Measurements from ENCODE around the gene TSNAX. TPM values are rescaled to one million over a fixed set of nuclear protein-coding genes. Genes with fewer than 3 reads are reported as not detected.

The TSNAX gene
- total and polyA plus RNA-seq, 7 experiments from 2014 or later: 33.7 to 97.1 (median 45.7) TPM

DNA sequence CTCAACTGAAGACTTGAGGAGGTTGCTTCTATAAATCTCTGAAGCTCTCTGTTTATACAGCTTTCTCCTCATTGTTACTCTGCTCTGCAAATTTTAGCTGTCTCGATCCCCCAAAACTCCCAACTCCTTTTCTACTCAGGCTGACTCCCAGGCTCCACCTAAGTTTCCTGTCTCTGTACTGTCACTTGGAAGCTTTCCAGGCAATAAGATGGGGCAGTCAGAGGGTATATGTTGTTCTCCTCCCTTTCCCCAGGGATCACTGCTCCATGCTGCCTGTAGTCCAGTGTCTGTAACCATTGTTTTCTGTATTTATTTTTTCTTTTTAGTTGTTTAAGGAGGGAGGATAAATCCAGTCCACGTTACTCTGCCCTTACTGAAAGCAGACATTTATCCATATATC is 13.4 kb downstream of the TSNAX start:
- no peaks in the 10 kb centered on the region for H3K4me1 ChIP-seq (ENCODE audit: control insufficient read depth in 2 of 2, insufficient read depth in 2 of 2, low read length in 2 of 2)
- H3K4me1 Mint-ChIP-seq: peaks cover 6 to 42% (median 22%) of the 10 kb centered on the region in 7 donors
- H3K27me3 Mint-ChIP-seq: no peaks in the 10 kb centered on the region
- peaks cover 5 to 39% (median 9%) of the 10 kb centered on the region in 3 experiments for H3K36me3 ChIP-seq (ENCODE audit: control insufficient read depth in 2 of 3, insufficient read depth in 3 of 3, low read length in 3 of 3)
- ChIA-PET POLR2A (no interaction called here), CTCF (no interaction called here)
- no peaks in the 10 kb centered on the region for H3K9me3 ChIP-seq (ENCODE audit: control insufficient read depth in 2 of 3, low read length in 3 of 3)
- peaks cover 12 to 68% (median 46%) of the 10 kb centered on the region in 5 donors for H3K36me3 Mint-ChIP-seq
- no peak overlapping the region for H3K4me3 Mint-ChIP-seq
- no peak overlapping the region for H3K27ac Mint-ChIP-seq
- no peak overlapping the region for H3K27ac ChIP-seq (ENCODE audit: low read depth, low read length)
- DNase-seq: no peak
- H3K27me3 ChIP-seq (ENCODE audit: control insufficient read depth in 2 of 2, insufficient read depth in 2 of 2, low read length in 2 of 2): no peaks in the 10 kb centered on the region
- H3K4me3 ChIP-seq (ENCODE audit: low read length): no peak overlapping the region
- intact Hi-C loops (cut with micrococcal nuclease): no loop called here
- H3K9me3 Mint-ChIP-seq: peaks cover 0 to 12% (median 2%) of the 10 kb centered on the region in 11 donors
- no peak for ATAC-seq

DNA sequence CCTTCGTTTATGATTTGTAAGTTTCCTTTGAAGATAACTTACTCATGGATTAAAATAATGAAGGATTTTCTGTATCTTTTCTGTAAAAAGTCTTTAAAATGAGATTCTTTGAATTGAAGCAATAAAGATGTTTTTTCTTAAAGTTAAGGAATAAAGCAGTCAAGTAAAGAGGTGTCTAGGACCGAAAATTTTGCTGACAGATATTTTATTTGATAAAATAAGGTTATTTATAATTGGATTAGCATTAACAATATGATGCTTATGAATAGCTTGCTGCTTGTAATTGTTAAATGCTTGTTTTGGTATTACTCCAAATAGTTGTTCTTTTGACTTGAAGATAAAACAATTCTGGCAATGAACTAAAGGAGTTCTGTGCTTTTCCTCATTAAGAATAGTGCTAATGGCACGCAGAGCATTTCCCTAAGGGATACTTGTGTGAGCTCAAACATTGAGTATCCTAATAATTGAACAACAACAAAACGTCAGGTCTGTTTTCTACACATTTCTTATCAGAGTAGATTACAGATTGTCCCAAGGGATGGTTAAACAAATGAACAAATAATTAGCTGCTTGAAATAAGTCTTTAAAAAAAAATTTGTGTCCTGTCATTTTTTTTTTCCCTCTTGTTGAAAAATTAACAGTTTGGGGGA is 16.6 kb downstream of the TSNAX start:
- CTCF ChIA-PET: no interaction called here
- Mint-ChIP-seq H3K9me3 (peaks cover 0 to 12% (median 2%) of the 10 kb centered on the region in 11 donors), H3K27me3 (no peaks in the 10 kb centered on the region), H3K36me3 (peaks cover 12 to 60% (median 41%) of the 10 kb centered on the region in 5 donors), H3K4me3 (no peak overlapping the region), H3K27ac (no peak overlapping the region), H3K4me1 (peaks cover 9 to 55% (median 39%) of the 10 kb centered on the region in 7 donors)
- Histone ChIP-seq H3K27me3 (ENCODE audit: control insufficient read depth in 2 of 2, insufficient read depth in 2 of 2, low read length in 2 of 2) (no peaks in the 10 kb centered on the region), H3K4me3 (ENCODE audit: low read length) (no peak overlapping the region), H3K4me1 (ENCODE audit: control insufficient read depth in 2 of 2, insufficient read depth in 2 of 2, low read length in 2 of 2) (no peaks in the 10 kb centered on the region), H3K36me3 (ENCODE audit: control insufficient read depth in 2 of 3, insufficient read depth in 3 of 3, low read length in 3 of 3) (peaks cover 0 to 35% (median 4%) of the 10 kb centered on the region in 3 experiments), H3K9me3 (ENCODE audit: control insufficient read depth in 2 of 3, low read length in 3 of 3) (no peaks in the 10 kb centered on the region), H3K27ac (ENCODE audit: low read depth, low read length) (no peak overlapping the region)
- intact Hi-C loops (cut with micrococcal nuclease): no loop called here
- DNase-seq (no peak), ATAC-seq (no peak)
- POLR2A ChIA-PET: interaction anchor here (0.7 kb wide), 1 partner anchor 12 kb away, joined by 3 read pairs; no protein-coding TSS in a partner anchor

DNA sequence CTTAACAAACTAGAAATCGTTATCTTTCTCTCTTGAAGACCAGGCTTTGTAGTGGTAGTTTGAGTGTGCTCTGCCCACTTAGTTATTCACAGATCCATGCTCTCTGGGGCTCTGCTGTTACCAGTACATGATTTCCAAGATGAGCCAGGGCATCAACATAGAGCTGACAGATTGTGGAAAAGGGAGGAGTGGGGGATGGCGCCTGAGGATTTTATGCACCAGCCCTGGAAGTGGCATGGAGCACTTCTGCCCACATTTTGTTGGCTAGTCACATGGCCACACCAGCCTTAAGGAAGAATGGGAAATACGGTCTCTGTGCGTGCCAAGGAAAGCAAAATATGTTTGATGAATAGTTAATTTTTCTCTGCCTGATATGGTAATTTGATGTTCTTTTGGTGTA is 18.2 kb downstream of the TSNAX start:
- ChIA-PET POLR2A (no interaction called here), CTCF (no interaction called here)
- DNase-seq: no peak
- no peak for ATAC-seq
- Histone ChIP-seq H3K27me3 (ENCODE audit: control insufficient read depth in 2 of 2, insufficient read depth in 2 of 2, low read length in 2 of 2) (no peaks in the 10 kb centered on the region), H3K4me1 (ENCODE audit: control insufficient read depth in 2 of 2, insufficient read depth in 2 of 2, low read length in 2 of 2) (no peaks in the 10 kb centered on the region), H3K36me3 (ENCODE audit: control insufficient read depth in 2 of 3, insufficient read depth in 3 of 3, low read length in 3 of 3) (peaks cover 0 to 35% (median 4%) of the 10 kb centered on the region in 3 experiments), H3K9me3 (ENCODE audit: control insufficient read depth in 2 of 3, low read length in 3 of 3) (no peaks in the 10 kb centered on the region), H3K4me3 (ENCODE audit: low read length) (no peak overlapping the region), H3K27ac (ENCODE audit: low read depth, low read length) (no peak overlapping the region)
- Mint-ChIP-seq H3K27me3 (no peaks in the 10 kb centered on the region), H3K4me3 (no peak overlapping the region), H3K9me3 (no peaks in the 10 kb centered on the region), H3K4me1 (peaks cover 10 to 52% (median 32%) of the 10 kb centered on the region in 7 donors), H3K27ac (no peak overlapping the region), H3K36me3 (peaks cover 7 to 44% (median 25%) of the 10 kb centered on the region in 5 donors)
- intact Hi-C loops (cut with micrococcal nuclease): no loop called here

DNA sequence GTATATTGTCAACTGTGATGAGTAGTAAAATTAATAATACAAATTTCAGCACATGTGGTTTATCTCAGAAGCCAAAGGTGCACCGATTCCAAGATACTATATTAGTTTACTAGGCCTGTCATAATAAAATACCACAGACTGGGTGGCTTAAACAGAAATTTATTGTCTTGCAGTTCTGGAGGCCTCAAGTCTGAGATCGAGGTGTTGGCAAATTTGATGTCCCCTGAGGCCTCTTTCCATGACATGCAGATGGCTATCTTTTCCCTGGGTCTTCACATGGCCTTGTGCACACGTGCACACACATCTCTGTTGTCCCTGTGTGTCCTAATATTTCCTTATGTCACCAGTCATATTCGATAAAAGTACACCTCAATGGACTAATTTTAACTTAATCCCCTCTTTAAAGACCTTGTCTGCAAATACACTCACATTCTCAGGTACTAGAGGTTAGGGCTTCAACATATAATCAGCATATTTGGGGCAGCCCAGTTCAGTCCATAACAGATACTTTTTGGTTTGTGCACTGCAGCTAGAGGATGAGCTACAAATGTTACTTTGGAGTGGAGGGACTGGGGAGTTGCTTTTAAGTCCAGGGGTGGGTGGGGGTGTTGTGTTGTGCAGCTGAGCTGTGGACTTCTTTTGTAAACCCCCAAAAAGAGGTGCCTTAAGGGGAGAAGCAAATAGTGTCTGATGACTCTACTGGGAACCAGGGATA is 21.4 kb downstream of the TSNAX start:
- DNase-seq (no peak), ATAC-seq (no peak)
- ChIA-PET POLR2A (no interaction called here), CTCF (interaction anchor here (0.6 kb wide), 1 partner anchor 191 kb away, joined by 5 read pairs; no protein-coding TSS in a partner anchor)
- no peaks in the 10 kb centered on the region for H3K9me3 Mint-ChIP-seq
- H3K36me3 Mint-ChIP-seq: peaks cover 0 to 35% (median 15%) of the 10 kb centered on the region in 5 donors
- H3K9me3 ChIP-seq (ENCODE audit: control insufficient read depth in 2 of 3, low read length in 3 of 3): no peaks in the 10 kb centered on the region
- peak overlapping the region in 1 of 9 donors; percentile 51 for H3K27ac Mint-ChIP-seq
- no peak overlapping the region for H3K4me3 Mint-ChIP-seq
- intact Hi-C loops (cut with micrococcal nuclease): loop anchor here (1.0 to 2.0 kb wide), 3 partner anchors 128 to 193 kb away; partner anchors contain the start of gene EGLN1 (in 2 of the 2)
- H3K4me1 ChIP-seq (ENCODE audit: control insufficient read depth in 2 of 2, insufficient read depth in 2 of 2, low read length in 2 of 2): no peaks in the 10 kb centered on the region
- H3K36me3 ChIP-seq (ENCODE audit: control insufficient read depth in 2 of 3, insufficient read depth in 3 of 3, low read length in 3 of 3): peaks cover 0 to 13% (median 0%) of the 10 kb centered on the region in 3 experiments
- H3K27me3 Mint-ChIP-seq: no peaks in the 10 kb centered on the region
- no peaks in the 10 kb centered on the region for H3K27me3 ChIP-seq (ENCODE audit: control insufficient read depth in 2 of 2, insufficient read depth in 2 of 2, low read length in 2 of 2)
- H3K4me3 ChIP-seq (ENCODE audit: low read length): no peak overlapping the region
- H3K4me1 Mint-ChIP-seq: peaks cover 10 to 45% (median 28%) of the 10 kb centered on the region in 7 donors
- no peak overlapping the region for H3K27ac ChIP-seq (ENCODE audit: low read depth, low read length)

DNA sequence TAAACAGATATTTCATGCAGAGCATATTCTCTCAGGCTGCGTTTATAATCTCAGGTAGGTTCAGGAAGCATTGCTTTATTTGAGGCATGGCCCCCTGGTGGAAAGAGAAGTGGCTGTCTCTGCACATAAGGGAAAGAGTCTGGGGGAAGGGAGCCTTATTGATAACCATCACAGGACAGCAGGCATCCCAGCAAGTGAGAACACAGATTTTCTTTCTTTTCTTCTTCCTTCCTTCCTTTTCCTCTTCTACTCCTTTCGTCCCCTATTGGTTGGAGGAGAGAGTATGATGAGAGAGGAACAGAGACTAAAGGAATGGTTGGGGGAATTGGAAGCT is 21.9 kb downstream of the TSNAX start:
- ATAC-seq: peak; percentile 59
- Histone ChIP-seq H3K4me1 (ENCODE audit: control insufficient read depth in 2 of 2, insufficient read depth in 2 of 2, low read length in 2 of 2) (no peaks in the 10 kb centered on the region), H3K27ac (ENCODE audit: low read depth, low read length) (no peak overlapping the region), H3K27me3 (ENCODE audit: control insufficient read depth in 2 of 2, insufficient read depth in 2 of 2, low read length in 2 of 2) (no peaks in the 10 kb centered on the region), H3K9me3 (ENCODE audit: control insufficient read depth in 2 of 3, low read length in 3 of 3) (no peaks in the 10 kb centered on the region), H3K4me3 (ENCODE audit: low read length) (no peak overlapping the region), H3K36me3 (ENCODE audit: control insufficient read depth in 2 of 3, insufficient read depth in 3 of 3, low read length in 3 of 3) (peaks cover 0 to 13% (median 0%) of the 10 kb centered on the region in 3 experiments)
- ChIA-PET CTCF (no interaction called here), POLR2A (interaction anchor here (0.6 kb wide), 1 partner anchor 9 kb away, joined by 3 read pairs; no protein-coding TSS in a partner anchor)
- peak in 6 of 9 donors; percentile 12 to 38 (median 22) for DNase-seq
- peaks cover 0 to 2% (median 0%) of the 10 kb centered on the region in 11 donors for H3K9me3 Mint-ChIP-seq
- H3K27me3 Mint-ChIP-seq: no peaks in the 10 kb centered on the region
- no peak overlapping the region for H3K4me3 Mint-ChIP-seq
- peaks cover 0 to 39% (median 15%) of the 10 kb centered on the region in 5 donors for H3K36me3 Mint-ChIP-seq
- intact Hi-C loops (cut with micrococcal nuclease): loop anchor here (1.0 to 2.0 kb wide), 3 partner anchors 128 to 194 kb away; partner anchors contain the start of gene EGLN1 (in 2 of the 2)
- H3K4me1 Mint-ChIP-seq: peaks cover 13 to 50% (median 33%) of the 10 kb centered on the region in 7 donors
- H3K27ac Mint-ChIP-seq: peak overlapping the region in 2 of 9 donors; percentile 13 to 51

DNA sequence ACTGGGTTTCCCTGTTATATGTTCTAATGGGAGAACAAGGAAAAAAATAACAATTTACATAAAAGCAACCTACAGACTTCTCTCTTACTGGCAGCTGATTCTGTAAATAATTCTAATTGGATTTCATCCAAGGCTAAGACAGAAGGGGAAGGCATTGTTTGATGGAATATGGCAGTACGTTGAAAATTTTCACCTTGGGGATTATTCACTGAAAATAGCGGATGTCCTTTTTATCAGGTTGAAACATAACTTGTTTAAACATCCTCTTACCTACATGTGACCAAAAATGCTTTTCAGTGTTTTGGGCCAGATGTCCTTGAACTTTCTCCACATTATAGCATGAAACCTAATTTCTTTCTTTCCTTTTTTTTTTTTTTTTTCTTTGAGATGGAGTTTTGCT is 24.9 kb downstream of the TSNAX start:
- peaks cover 22 to 55% (median 43%) of the 10 kb centered on the region in 7 donors for H3K4me1 Mint-ChIP-seq
- H3K27me3 Mint-ChIP-seq: no peaks in the 10 kb centered on the region
- intact Hi-C loops (cut with micrococcal nuclease): no loop called here
- H3K4me3 Mint-ChIP-seq: no peak overlapping the region
- no peak overlapping the region for H3K27ac ChIP-seq (ENCODE audit: low read depth, low read length)
- POLR2A ChIA-PET: no interaction called here
- peaks cover 0 to 26% (median 18%) of the 10 kb centered on the region in 5 donors for H3K36me3 Mint-ChIP-seq
- CTCF ChIA-PET: no interaction called here
- no peak overlapping the region for H3K27ac Mint-ChIP-seq
- DNase-seq (no peak), ATAC-seq (no peak)
- peaks cover 0 to 10% (median 0%) of the 10 kb centered on the region in 3 experiments for H3K36me3 ChIP-seq (ENCODE audit: control insufficient read depth in 2 of 3, insufficient read depth in 3 of 3, low read length in 3 of 3)
- H3K27me3 ChIP-seq (ENCODE audit: control insufficient read depth in 2 of 2, insufficient read depth in 2 of 2, low read length in 2 of 2): no peaks in the 10 kb centered on the region
- no peaks in the 10 kb centered on the region for H3K4me1 ChIP-seq (ENCODE audit: control insufficient read depth in 2 of 2, insufficient read depth in 2 of 2, low read length in 2 of 2)
- peaks cover 0 to 2% (median 0%) of the 10 kb centered on the region in 11 donors for H3K9me3 Mint-ChIP-seq
- no peak overlapping the region for H3K4me3 ChIP-seq (ENCODE audit: low read length)
- no peaks in the 10 kb centered on the region for H3K9me3 ChIP-seq (ENCODE audit: control insufficient read depth in 2 of 3, low read length in 3 of 3)

Measured in naive thymus-derived CD4-positive, alpha-beta T cell (primary cell).